Naive thymus-derived CD4-positive, alpha-beta T cell (primary cell): Measurements from ENCODE around the gene ABCC9. TPM values are rescaled to one million over a fixed set of nuclear protein-coding genes. Genes with fewer than 3 reads are reported as not detected.

Source experiments
- ATAC-seq: fragments of 150-1000 bp; cut with Tn5 transposase; 2 replicates; pipeline ENCODE4 v1.10.0; 2021; ENCODE audit warnings: mild to moderate bottlenecking, moderate library complexity
- CTCF ChIA-PET: fragments of 350-600 bp; sonication (Branson Sonifier 250); formaldehyde crosslinking; loops from one replicate; lab custom pipeline; 2021; ENCODE audit warnings: antibody characterized with exemption; lab: Charles Lee
- POLR2A ChIA-PET: fragments of 350-600 bp; sonication (Branson Sonifier 250); formaldehyde crosslinking; loops from one replicate; lab custom pipeline; 2021; ENCODE audit warnings: antibody characterized with exemption, inconsistent platforms; lab: Charles Lee
- DNase-seq, 9 donors: peaks; one replicate each; pipeline versions ENCODE4 v3.0.0 to v3.0.0-alpha.2; 2020 to 2022; ENCODE audit warnings: mixed read lengths in 1 of 9
- H3K27ac ChIP-seq: one replicate; pipeline ENCODE4 v1.7.0; 2013; ENCODE audit warnings: mild to moderate bottlenecking, low read depth, low read length, moderate library complexity
- H3K27me3 ChIP-seq, 2 donors: one replicate each; pipeline ENCODE4 v1.7.0; 2013; ENCODE audit warnings: low read length in 2 of 2, mild to moderate bottlenecking in 2 of 2, moderate library complexity in 2 of 2; ENCODE audit not compliant: control insufficient read depth in 2 of 2, insufficient read depth in 2 of 2
- H3K36me3 ChIP-seq, 3 experiments: 1 replicate in 2 of 3; 2 replicates in 1 of 3; pipeline ENCODE4 v1.7.0; 2013; ENCODE audit warnings: low read length in 3 of 3, mild to moderate bottlenecking in 3 of 3, moderate library complexity in 1 of 3; ENCODE audit not compliant: insufficient read depth in 3 of 3, control insufficient read depth in 2 of 3
- H3K4me1 ChIP-seq, 2 donors: one replicate each; pipeline ENCODE4 v1.7.0; 2013; ENCODE audit warnings: low read length in 2 of 2, mild to moderate bottlenecking in 2 of 2, moderate library complexity in 1 of 2; ENCODE audit not compliant: control insufficient read depth in 2 of 2, insufficient read depth in 2 of 2
- H3K4me3 ChIP-seq: 2 replicates; pipeline ENCODE4 v1.7.0; 2013; ENCODE audit warnings: mild to moderate bottlenecking, low read length
- H3K9me3 ChIP-seq, 3 experiments: 1 replicate in 2 of 3; 2 replicates in 1 of 3; pipeline ENCODE4 v1.7.0; 2013; ENCODE audit warnings: low read length in 3 of 3; ENCODE audit not compliant: control insufficient read depth in 2 of 3
- H3K27ac Mint-ChIP-seq, 9 donors: one replicate each; pipeline ENCODE4 v1.8.0; 2020 to 2022; ENCODE audit warnings: mixed read lengths in 9 of 9, mild to moderate bottlenecking in 8 of 9, moderate library complexity in 5 of 9, inconsistent platforms in 2 of 9
- H3K27me3 Mint-ChIP-seq, 5 donors: one replicate each; pipeline ENCODE4 v1.8.0; 2021 to 2022; ENCODE audit warnings: mixed read lengths in 5 of 5, mild to moderate bottlenecking in 1 of 5
- H3K36me3 Mint-ChIP-seq, 5 donors: one replicate each; pipeline ENCODE4 v1.8.0; 2020 to 2022; ENCODE audit warnings: mixed read lengths in 5 of 5, mild to moderate bottlenecking in 3 of 5, inconsistent platforms in 1 of 5
- H3K4me1 Mint-ChIP-seq, 7 donors: one replicate each; pipeline ENCODE4 v1.8.0; 2020 to 2022; ENCODE audit warnings: mixed read lengths in 7 of 7, mild to moderate bottlenecking in 3 of 7, inconsistent platforms in 1 of 7
- H3K4me3 Mint-ChIP-seq, 10 donors: one replicate each; pipeline ENCODE4 v1.8.0; 2020 to 2022; ENCODE audit warnings: mild to moderate bottlenecking in 10 of 10, mixed read lengths in 10 of 10, moderate library complexity in 6 of 10, inconsistent platforms in 2 of 10
- H3K9me3 Mint-ChIP-seq, 11 donors: one replicate each; pipeline ENCODE4 v1.8.0; 2020 to 2022; ENCODE audit warnings: mixed read lengths in 11 of 11, mild to moderate bottlenecking in 4 of 11, inconsistent platforms in 1 of 11, moderate library complexity in 1 of 11
- intact Hi-C, 2 donors: fragments of 100-400 bp; cut with micrococcal nuclease; formaldehyde crosslinking; loops; one replicate each; pipeline ENCODE4 v1.15.1; 2023
- polyA plus RNA-seq, 2 donors: library from polyadenylated mRNA; unstranded; fragments of 300-500 nt; fragmentation: Illumina TruSeq; gene quantifications; one replicate each; pipeline ENCODE4 v1.2.3, GENCODE V29; 2021
- total RNA-seq, 6 experiments: library from RNA in 5 of 6; stranded (reverse) in 5 of 6; gene quantifications; 1 replicate in 5 of 6; 2 replicates in 1 of 6; pipeline ENCODE4 v1.2.3 and lab custom pipeline; 2021 to 2026

Gene ABCC9
- total and polyA plus RNA-seq, 7 experiments from 2014 or later: 0.05 TPM; not detected in 6

DNA sequence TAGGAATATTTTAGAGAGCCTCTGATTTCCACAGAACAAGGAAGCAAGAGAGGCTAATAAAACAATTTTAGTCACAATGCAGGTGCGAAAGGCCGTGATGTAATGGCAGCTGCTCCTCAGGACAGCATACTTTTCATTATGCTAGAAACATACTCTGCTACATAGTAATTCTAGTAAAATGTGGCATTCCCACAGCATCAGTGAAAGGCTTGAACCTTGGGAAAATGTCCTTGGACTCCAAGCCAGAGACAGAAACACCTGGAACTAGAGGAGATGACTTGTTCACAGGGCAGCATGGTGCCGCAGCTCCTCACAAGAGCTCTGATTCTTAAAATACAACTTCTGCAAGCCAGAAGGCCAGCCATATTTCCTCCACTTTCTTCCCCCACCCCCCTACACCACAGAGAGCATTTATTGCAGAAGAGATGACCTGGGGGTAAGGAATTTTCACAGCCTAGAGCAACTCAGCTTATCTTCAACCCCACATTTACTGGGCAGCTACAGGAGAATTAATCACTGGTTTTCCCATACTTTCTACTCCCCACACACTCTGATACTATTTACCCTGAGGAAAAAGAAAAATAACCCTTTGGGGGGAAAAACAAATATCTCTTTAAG lies 15.8 kb downstream of the ABCC9 start:
- Histone ChIP-seq H3K36me3 (no peaks in the 10 kb centered on the region), H3K4me1 (no peaks in the 10 kb centered on the region), H3K4me3 (no peak overlapping the region), H3K27me3 (no peaks in the 10 kb centered on the region), H3K27ac (no peak overlapping the region), H3K9me3 (no peaks in the 10 kb centered on the region)
- ChIA-PET POLR2A (no interaction called here), CTCF (no interaction called here)
- Mint-ChIP-seq H3K27ac (no peak overlapping the region), H3K4me3 (no peak overlapping the region), H3K9me3 (no peaks in the 10 kb centered on the region), H3K4me1 (peaks cover 0 to 2% (median 0%) of the 10 kb centered on the region in 7 donors), H3K36me3 (no peaks in the 10 kb centered on the region), H3K27me3 (peaks cover 8 to 44% (median 30%) of the 10 kb centered on the region in 5 donors)
- DNase-seq: no peak
- intact Hi-C loops: no loop called here
- no peak for ATAC-seq

DNA sequence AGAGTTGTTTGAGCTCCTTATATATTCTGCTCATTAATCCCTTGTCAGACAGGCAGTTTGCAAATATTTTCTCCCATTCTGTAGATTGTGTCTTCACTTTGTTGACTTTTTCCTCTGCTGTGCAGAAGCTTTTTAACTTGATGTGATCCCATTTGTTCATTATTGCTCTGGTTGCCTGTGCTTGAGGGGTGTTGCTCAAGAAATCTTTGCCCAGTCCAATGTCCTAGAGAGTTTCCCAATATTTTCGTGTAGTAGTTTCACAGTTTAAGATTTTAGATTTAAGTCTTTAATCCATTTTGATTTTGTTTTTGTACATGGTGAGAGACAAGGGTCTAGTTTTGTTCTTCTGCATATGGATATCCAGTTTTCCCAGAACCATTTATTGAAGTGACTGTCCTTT lies 19.8 kb downstream of the ABCC9 start:
- H3K4me3 Mint-ChIP-seq: no peak overlapping the region
- CTCF ChIA-PET: no interaction called here
- H3K4me1 Mint-ChIP-seq: peaks cover 0 to 2% (median 0%) of the 10 kb centered on the region in 7 donors

DNA sequence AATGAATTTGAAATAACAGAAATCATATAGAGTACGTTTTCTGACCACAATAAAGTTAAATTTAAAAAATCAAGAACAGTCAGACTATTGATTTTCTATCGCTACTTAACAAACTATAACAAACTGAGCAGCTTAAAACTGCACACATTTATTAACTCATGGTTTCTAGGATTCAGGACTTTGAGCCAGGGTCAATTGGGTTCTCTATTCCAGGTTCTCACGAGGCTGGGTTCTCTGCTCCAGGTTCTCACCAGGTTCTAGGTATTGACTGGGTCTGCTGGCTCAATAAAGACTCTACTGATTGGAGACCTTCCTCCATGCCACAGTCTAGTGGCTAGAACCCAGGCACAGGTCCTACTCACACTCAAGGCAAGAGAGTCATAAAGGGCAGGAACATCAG lies 22.8 kb downstream of the ABCC9 start:
- CTCF ChIA-PET: no interaction called here
- Histone ChIP-seq H3K9me3 (no peaks in the 10 kb centered on the region), H3K4me1 (no peaks in the 10 kb centered on the region), H3K4me3 (no peak overlapping the region), H3K27me3 (no peaks in the 10 kb centered on the region), H3K36me3 (no peaks in the 10 kb centered on the region), H3K27ac (no peak overlapping the region)
- H3K4me3 Mint-ChIP-seq: no peak overlapping the region
- POLR2A ChIA-PET: no interaction called here
- H3K27ac Mint-ChIP-seq: no peak overlapping the region
- ATAC-seq: no peak
- peaks cover 8 to 26% (median 21%) of the 10 kb centered on the region in 5 donors for H3K27me3 Mint-ChIP-seq
- peaks cover 0 to 2% (median 0%) of the 10 kb centered on the region in 7 donors for H3K4me1 Mint-ChIP-seq
- H3K9me3 Mint-ChIP-seq: no peaks in the 10 kb centered on the region
- no peaks in the 10 kb centered on the region for H3K36me3 Mint-ChIP-seq
- DNase-seq: no peak
- intact Hi-C loops: no loop called here

More for the DNA sequence above, 19.8 kb downstream of the ABCC9 start:
- H3K27me3 Mint-ChIP-seq: peaks cover 8 to 39% (median 21%) of the 10 kb centered on the region in 5 donors
- intact Hi-C loops: no loop called here
- POLR2A ChIA-PET: no interaction called here
- no peaks in the 10 kb centered on the region for H3K36me3 ChIP-seq
- no peaks in the 10 kb centered on the region for H3K4me1 ChIP-seq
- H3K27me3 ChIP-seq: no peaks in the 10 kb centered on the region
- no peak overlapping the region for H3K27ac Mint-ChIP-seq
- no peaks in the 10 kb centered on the region for H3K9me3 ChIP-seq
- DNase-seq: no peak
- no peaks in the 10 kb centered on the region for H3K36me3 Mint-ChIP-seq
- ATAC-seq: no peak
- H3K9me3 Mint-ChIP-seq: no peaks in the 10 kb centered on the region
- H3K4me3 ChIP-seq: no peak overlapping the region
- H3K27ac ChIP-seq: no peak overlapping the region

DNA sequence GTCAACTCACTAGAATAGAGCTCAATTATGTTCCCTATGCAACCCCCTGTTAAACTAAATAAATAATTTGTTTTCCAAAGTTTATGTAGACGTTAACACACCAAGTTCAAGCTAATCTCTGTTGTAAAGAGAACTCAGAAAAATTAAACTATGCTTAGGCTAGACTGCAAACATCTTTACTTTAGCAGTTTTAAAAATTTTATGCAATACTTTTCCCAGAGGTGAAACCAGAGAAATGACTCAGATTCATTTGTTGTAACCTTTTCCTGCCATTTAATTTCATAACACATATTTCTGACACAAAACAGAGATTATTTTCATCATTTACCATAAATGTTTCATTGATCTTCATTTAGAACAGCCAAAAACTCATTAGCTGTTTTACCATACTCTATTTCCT lies 27.4 kb downstream of the ABCC9 start:
- H3K4me3 Mint-ChIP-seq: no peak overlapping the region
- H3K4me1 Mint-ChIP-seq: no peaks in the 10 kb centered on the region
- ATAC-seq: no peak

DNA sequence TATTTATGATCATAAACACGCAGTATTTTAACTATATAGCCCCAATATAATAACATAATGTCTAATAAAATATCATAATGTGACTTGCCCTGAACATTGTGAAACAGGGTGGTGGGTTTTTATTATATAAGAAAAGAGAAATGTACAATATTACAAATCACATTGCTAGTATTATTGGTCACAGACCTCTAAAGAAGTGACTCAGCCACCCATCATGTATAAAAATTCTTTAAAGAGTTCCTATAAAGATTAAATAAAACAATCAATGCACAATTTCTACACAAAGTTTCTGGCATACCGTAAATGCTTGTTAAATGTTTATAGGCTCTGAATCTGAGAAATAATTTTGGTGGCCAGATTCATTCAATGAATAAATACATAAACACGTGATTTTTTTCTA lies 28.9 kb downstream of the ABCC9 start:
- Mint-ChIP-seq H3K27me3 (peaks cover 0 to 19% (median 7%) of the 10 kb centered on the region in 5 donors), H3K27ac (no peak overlapping the region), H3K4me1 (no peaks in the 10 kb centered on the region), H3K9me3 (no peaks in the 10 kb centered on the region), H3K4me3 (no peak overlapping the region), H3K36me3 (no peaks in the 10 kb centered on the region)
- Histone ChIP-seq H3K27ac (no peak overlapping the region), H3K27me3 (no peaks in the 10 kb centered on the region), H3K4me3 (no peak overlapping the region), H3K9me3 (no peaks in the 10 kb centered on the region), H3K36me3 (no peaks in the 10 kb centered on the region), H3K4me1 (no peaks in the 10 kb centered on the region)
- intact Hi-C loops: no loop called here
- POLR2A ChIA-PET: no interaction called here
- no peak for ATAC-seq
- CTCF ChIA-PET: no interaction called here
- DNase-seq: no peak

More for the DNA sequence above, 27.4 kb downstream of the ABCC9 start:
- intact Hi-C loops: no loop called here
- no peaks in the 10 kb centered on the region for H3K36me3 Mint-ChIP-seq
- Histone ChIP-seq H3K4me1 (no peaks in the 10 kb centered on the region), H3K9me3 (no peaks in the 10 kb centered on the region), H3K36me3 (no peaks in the 10 kb centered on the region), H3K4me3 (no peak overlapping the region), H3K27ac (no peak overlapping the region), H3K27me3 (no peaks in the 10 kb centered on the region)
- CTCF ChIA-PET: no interaction called here
- no peak overlapping the region for H3K27ac Mint-ChIP-seq
- POLR2A ChIA-PET: no interaction called here
- no peaks in the 10 kb centered on the region for H3K9me3 Mint-ChIP-seq
- H3K27me3 Mint-ChIP-seq: peaks cover 0 to 17% (median 12%) of the 10 kb centered on the region in 5 donors
- DNase-seq: no peak

DNA sequence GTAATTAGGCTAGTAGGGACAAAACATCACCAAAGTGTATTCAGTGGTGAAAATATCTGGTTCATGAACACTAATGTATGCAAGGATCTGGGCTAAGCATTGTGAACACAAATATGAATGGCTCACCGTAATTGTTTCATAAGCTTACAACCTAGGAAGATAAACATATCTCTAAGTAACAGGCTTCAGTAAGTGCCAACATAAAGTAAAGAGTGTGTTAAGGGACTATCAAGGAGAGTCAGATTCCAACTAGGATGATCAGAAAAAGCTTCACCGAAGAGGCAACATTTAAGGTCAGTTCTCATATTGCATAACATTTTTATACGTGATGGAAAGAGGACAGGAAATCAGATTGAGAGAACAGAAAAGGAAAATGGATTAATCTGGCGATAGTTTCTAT lies 29.4 kb downstream of the ABCC9 start:
- Mint-ChIP-seq H3K4me3 (no peak overlapping the region), H3K4me1 (no peaks in the 10 kb centered on the region), H3K27ac (no peak overlapping the region), H3K27me3 (peaks cover 0 to 19% (median 5%) of the 10 kb centered on the region in 5 donors), H3K36me3 (no peaks in the 10 kb centered on the region), H3K9me3 (no peaks in the 10 kb centered on the region)
- H3K4me3 ChIP-seq: no peak overlapping the region
- H3K36me3 ChIP-seq: no peaks in the 10 kb centered on the region
- POLR2A ChIA-PET: no interaction called here
- H3K27ac ChIP-seq: no peak overlapping the region
- DNase-seq (no peak), ATAC-seq (no peak)
- H3K27me3 ChIP-seq: no peaks in the 10 kb centered on the region
- intact Hi-C loops: no loop called here
- H3K4me1 ChIP-seq: no peaks in the 10 kb centered on the region
- H3K9me3 ChIP-seq: no peaks in the 10 kb centered on the region
- CTCF ChIA-PET: no interaction called here

DNA sequence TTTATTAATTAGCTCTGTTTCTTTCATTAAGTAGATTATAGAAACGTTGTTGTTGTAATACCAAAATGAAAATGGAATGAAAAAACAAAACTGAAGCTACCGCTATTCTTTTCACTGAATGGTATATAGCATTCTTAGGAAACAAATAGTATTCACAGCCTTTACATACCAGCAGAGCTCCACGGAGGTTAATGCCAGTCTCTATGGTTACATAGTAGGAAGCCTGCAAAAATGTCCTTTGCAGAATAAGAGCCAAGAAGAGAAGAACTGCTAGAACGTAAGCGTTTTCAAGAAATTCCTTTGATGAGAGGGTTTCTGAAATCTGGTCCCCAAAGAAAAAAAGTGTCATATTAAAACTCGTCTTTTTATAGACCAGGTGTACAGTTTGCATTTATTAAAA lies 30.6 kb downstream of the ABCC9 start:
- no peak overlapping the region for H3K27ac ChIP-seq
- H3K4me3 ChIP-seq: no peak overlapping the region
- H3K27ac Mint-ChIP-seq: no peak overlapping the region
- H3K9me3 Mint-ChIP-seq: no peaks in the 10 kb centered on the region
- H3K4me1 Mint-ChIP-seq: no peaks in the 10 kb centered on the region
- no peaks in the 10 kb centered on the region for H3K36me3 ChIP-seq
- no peaks in the 10 kb centered on the region for H3K36me3 Mint-ChIP-seq
- ATAC-seq (no peak), DNase-seq (no peak)
- H3K4me3 Mint-ChIP-seq: no peak overlapping the region
- POLR2A ChIA-PET: no interaction called here
- H3K4me1 ChIP-seq: no peaks in the 10 kb centered on the region
- H3K27me3 Mint-ChIP-seq: peaks cover 0 to 14% (median 5%) of the 10 kb centered on the region in 5 donors
- H3K27me3 ChIP-seq: no peaks in the 10 kb centered on the region
- CTCF ChIA-PET: no interaction called here
- intact Hi-C loops: no loop called here
- H3K9me3 ChIP-seq: no peaks in the 10 kb centered on the region
